Loucy (cell line): ENCODE measurements around the gene CADM1.

ENCODE experiments used
- CTCF ChIP-seq: fragments of 200-600 bp; sonication (generic); conservative IDR thresholded peaks from 2 replicates; pipeline ENCODE4 v1.5.1; 2014; ENCODE audit warnings: mild to moderate bottlenecking, antibody characterized with exemption, low read length
- EZH2phosphoT487 ChIP-seq: fragments of 200-600 bp; IDR thresholded peaks from 2 replicates; pipeline ENCODE4 v1.6.1; 2018; ENCODE audit warnings: antibody characterized with exemption, mild to moderate bottlenecking, moderate library complexity, borderline replicate concordance

- no peak for TF ChIP-seq EZH2phosphoT487
- TF ChIP-seq CTCF, result no peak
Observed at GRCh38 chr11:115238086-115238485, 266.1 kb downstream of the CADM1 start.
